Lower leg skin (tissue), 4 donors: ENCODE results near the gene TP53INP2. TPM values are rescaled to one million over a fixed set of nuclear protein-coding genes. Genes with fewer than 3 reads are reported as not detected.

Source experiments
- DNase-seq, 2 donors: peaks; one replicate each; pipeline ENCODE4 v3.0.0-alpha.2; 2019; ENCODE audit warnings: low spot score in 2 of 2
- H3K4me3 ChIP-seq: fragments of 200-600 bp; sonication (generic); 2 replicates; pipeline ENCODE4 v1.5.1; 2017; ENCODE audit warnings: mild to moderate bottlenecking, low read depth; ENCODE audit not compliant: poor library complexity, severe bottlenecking
- POLR2A ChIP-seq, 2 donors: fragments of 450-650 bp; IDR thresholded peaks; one replicate each; pipeline ENCODE4 v1.6.1; 2016 to 2017; ENCODE audit warnings: antibody characterized with exemption in 2 of 2, mild to moderate bottlenecking in 1 of 2, moderate library complexity in 1 of 2
- WGBS, 2 donors: methylation state at CpG; one replicate each; pipeline ENCODE4 v1.1.5; 2018; 5-methylcytosine and 5-hydroxymethylcytosine counted together
- intact Hi-C: fragments of 100-400 bp; cut with DNase I; formaldehyde crosslinking; loops from one replicate; pipeline ENCODE4 v1.15.0; 2023; ENCODE audit warnings: low total_unique reads
- total RNA-seq, 4 donors: library from RNA; depleted of rRNA; stranded (reverse); fragments of >200 nt; gene quantifications; one replicate each; pipeline ENCODE4 v1.1.0, GENCODE V29; 2016
- TF ChIP-seq, protein P1 (sequence below), 3 donors: fragments of 450-650 bp; IDR thresholded peaks; one replicate each; pipeline ENCODE4 v1.5.1; 2016; ENCODE audit warnings: antibody characterized with exemption in 3 of 3, mild to moderate bottlenecking in 3 of 3, moderate library complexity in 2 of 3

Gene TP53INP2
- total RNA-seq, 4 donors from 2014 or later, result 3.8 to 12.0 (median 8.5) TPM

DNA sequence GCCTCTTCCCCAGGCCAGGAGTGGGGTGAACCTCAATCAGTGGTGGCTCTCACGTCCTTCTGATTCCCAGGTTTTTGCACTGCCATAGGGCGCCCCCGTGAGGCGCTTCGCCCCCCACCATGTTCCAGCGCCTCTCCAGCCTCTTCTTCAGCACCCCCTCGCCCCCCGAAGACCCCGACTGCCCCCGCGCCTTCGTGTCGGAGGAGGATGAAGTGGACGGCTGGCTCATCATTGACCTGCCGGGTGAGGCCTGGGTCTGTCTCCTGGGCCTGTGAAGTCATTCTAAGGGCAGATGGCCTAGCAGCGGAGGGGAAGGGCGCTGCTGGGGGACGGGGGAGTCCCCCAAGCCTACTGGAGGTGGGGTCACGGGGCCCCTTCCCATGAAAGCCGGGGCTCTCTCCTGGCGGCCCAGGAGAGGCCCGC, 4.5 kb downstream of the TP53INP2 start:
- H3K4me3 ChIP-seq, result peak overlapping the region; percentile 48
- peak; percentile 29 to 89 for DNase-seq
- intact Hi-C loops, result loop anchor here (10.0 kb wide), 1 partner anchor 134 kb away; no protein-coding TSS in a partner anchor
- TF ChIP-seq, protein P1, sequence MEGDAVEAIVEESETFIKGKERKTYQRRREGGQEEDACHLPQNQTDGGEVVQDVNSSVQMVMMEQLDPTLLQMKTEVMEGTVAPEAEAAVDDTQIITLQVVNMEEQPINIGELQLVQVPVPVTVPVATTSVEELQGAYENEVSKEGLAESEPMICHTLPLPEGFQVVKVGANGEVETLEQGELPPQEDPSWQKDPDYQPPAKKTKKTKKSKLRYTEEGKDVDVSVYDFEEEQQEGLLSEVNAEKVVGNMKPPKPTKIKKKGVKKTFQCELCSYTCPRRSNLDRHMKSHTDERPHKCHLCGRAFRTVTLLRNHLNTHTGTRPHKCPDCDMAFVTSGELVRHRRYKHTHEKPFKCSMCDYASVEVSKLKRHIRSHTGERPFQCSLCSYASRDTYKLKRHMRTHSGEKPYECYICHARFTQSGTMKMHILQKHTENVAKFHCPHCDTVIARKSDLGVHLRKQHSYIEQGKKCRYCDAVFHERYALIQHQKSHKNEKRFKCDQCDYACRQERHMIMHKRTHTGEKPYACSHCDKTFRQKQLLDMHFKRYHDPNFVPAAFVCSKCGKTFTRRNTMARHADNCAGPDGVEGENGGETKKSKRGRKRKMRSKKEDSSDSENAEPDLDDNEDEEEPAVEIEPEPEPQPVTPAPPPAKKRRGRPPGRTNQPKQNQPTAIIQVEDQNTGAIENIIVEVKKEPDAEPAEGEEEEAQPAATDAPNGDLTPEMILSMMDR (IDR thresholded peaks at IDR 0.05), result no peak
- TF ChIP-seq POLR2A (IDR thresholded peaks at IDR 0.05), result no peak
- 14 to 17% methylated on average over 15 to 18 of the region's 22 CpGs for WGBS, 2 donors

DNA sequence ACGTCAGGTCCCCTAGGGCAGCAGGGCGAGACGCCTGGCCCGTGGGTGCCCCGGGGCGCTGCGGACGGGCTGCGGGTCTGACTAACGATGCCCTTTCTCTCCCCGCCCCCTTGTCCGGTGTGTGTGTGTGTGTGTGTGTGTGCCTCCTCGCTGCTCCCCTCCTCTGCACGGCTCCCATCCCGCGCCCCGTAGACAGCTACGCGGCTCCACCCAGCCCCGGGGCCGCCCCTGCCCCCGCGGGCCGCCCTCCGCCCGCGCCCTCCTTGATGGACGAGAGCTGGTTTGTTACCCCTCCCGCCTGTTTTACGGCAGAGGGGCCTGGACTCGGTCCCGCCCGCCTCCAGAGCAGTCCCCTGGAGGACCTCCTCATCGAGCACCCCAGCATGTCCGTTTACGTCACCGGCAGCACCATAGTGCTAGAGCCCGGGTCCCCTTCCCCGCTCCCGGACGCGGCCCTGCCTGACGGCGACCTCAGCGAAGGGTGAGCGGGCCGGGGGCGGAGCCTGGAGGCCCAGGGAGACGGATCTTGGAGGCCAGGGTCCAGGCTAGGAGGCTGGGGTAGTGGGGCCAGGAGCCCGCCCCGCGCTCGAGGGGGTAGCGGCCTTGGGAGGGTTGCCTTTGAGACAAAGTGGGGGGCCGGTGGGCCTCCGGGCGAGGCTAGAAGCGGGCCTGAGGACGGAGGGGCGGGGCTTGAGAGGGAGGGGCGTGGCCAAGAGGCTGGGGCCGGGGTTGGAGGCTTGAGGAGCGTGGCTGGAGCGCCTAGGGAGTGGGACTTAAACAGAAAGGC, 5.1 kb downstream of the TP53INP2 start:
- TF ChIP-seq, protein P1 (IDR thresholded peaks at IDR 0.05), result no peak
- no peak for TF ChIP-seq POLR2A (IDR thresholded peaks at IDR 0.05)
- H3K4me3 ChIP-seq, result peak overlapping the region; percentile 48
- peak; percentile 70 to 97 for DNase-seq
- 1% methylated on average over 35 to 43 of the region's 64 CpGs for WGBS, 2 donors
- intact Hi-C loops, result loop anchor here (10.0 kb wide), 1 partner anchor 134 kb away; no protein-coding TSS in a partner anchor

DNA sequence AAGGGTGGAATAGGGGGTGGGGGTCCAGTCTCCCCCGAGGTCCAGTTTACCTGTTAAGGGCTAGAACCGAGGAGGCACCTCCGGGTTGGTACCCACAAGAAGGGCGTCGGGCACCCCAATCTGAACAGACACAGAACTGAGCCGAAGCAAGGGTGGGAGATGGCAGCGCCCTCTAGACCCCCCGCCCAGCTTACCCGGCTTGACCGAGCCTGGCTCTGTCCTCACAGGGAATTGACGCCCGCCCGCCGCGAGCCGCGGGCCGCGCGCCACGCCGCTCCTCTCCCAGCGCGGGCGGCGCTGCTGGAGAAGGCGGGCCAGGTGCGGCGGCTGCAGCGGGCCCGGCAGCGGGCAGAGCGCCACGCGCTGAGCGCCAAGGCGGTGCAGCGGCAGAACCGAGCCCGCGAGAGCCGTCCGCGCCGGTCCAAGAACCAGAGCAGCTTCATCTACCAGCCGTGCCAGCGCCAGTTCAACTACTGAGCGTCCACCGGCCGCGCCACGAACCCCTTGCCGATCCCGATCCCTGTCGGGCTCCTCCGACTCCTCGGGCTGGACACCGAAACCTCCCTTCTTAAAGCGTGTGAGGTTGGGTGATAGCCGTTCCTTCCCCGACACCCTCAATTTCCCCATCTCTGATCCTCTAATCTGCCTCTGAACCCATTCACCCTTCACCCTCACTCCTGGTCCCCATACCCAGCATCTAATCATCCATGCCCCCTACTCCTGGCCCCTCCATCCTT, 5.9 kb downstream of the TP53INP2 start:
- WGBS, 2 donors, result 3 to 6% methylated on average over 28 to 50 of the region's 61 CpGs
- peak in 1 of 2 donors; percentile 88 for DNase-seq
- intact Hi-C loops, result loop anchor here (10.0 kb wide), 1 partner anchor 135 kb away; no protein-coding TSS in a partner anchor
- TF ChIP-seq, protein P1 (IDR thresholded peaks at IDR 0.05), result no peak
- no peak for TF ChIP-seq POLR2A (IDR thresholded peaks at IDR 0.05)
- peak overlapping the region; percentile 48 for H3K4me3 ChIP-seq

DNA sequence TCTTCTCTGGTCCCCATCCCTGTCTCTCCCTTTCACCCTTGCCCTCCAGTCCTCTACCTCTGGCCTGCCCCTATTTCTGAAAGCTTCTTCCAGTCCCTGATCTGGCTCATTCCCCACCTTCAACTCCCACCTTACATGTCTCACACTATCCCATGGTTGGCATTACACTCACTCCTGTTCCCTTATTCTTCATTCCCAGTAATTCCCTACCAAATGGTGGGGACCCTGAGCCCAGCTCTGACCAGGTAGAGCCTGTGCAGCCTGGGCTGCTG, 6.4 kb downstream of the TP53INP2 start:
- TF ChIP-seq, protein P1 (IDR thresholded peaks at IDR 0.05), result no peak
- no peak for TF ChIP-seq POLR2A (IDR thresholded peaks at IDR 0.05)
- H3K4me3 ChIP-seq, result no peak overlapping the region
- intact Hi-C loops, result no loop called here
- DNase-seq, result no peak

DNA sequence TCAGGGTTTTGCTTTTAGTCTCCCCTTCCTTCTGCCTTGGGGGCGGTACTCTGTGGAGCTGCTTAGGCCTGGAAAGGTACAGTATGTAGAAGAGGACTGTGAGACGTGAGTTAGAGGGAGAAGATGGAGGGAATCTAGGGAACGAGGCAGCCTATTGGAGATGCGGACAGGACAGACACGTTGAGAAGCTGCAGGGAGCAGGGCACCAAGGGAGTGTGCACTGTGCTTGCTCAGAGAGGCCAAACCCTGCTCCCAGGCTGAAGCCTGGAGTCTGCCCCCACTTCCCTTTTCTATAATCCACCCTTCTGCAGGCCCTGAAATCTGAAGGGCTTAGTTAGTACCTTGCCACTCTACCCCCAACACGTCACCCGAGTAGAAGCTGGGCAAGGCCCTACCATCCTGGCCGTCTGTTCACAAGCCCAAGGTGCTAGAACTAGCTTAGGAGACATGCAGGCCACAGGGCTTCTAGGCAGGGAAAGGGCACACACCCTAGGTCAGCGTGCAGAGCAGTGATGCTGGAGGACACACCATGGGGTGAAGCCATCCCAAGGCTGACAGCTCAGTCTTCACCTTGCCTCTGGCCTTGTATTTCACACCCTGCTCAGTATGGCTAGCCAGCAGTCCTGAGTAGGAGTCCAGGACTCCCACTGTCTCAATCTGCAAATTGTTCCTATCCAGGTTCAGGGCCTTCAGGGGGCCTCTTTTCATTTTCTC, 6.9 kb downstream of the TP53INP2 start:
- TF ChIP-seq POLR2A (IDR thresholded peaks at IDR 0.05), result no peak
- TF ChIP-seq, protein P1 (IDR thresholded peaks at IDR 0.05), result no peak
- no peak for DNase-seq
- WGBS, 2 donors, result 86 to 89% methylated on average over 9 of the region's 9 CpGs
- intact Hi-C loops, result no loop called here
- H3K4me3 ChIP-seq, result no peak overlapping the region
